Endothelial cell of umbilical vein (primary cell): ENCODE measurements around the gene PLAC8. TPM values are rescaled to one million over a fixed set of nuclear protein-coding genes. Genes with fewer than 3 reads are reported as not detected.
"Not testable (repeated sequence)": the region's sequence is repeated elsewhere in the genome, so short reads cannot be mapped to it uniquely, and the experiment has no call there.

Source experiments
- BruUV-seq: library from RNA; stranded (reverse); fragments of 400-500 nt; replicated peaks from 2 replicates; lab custom pipeline; 2021; lab: Mats Ljungman, UMichigan
- CTCF ChIA-PET: fragments of 300-600, 350-600 bp; sonication (Branson Sonifier 250); formaldehyde crosslinking; loops from one replicate; lab custom pipeline; 2021; ENCODE audit warnings: antibody characterized with exemption, inconsistent platforms; lab: Charles Lee
- POLR2A ChIA-PET: fragments of 300-600, 350-600 bp; sonication (Branson Sonifier 250); formaldehyde crosslinking; loops from one replicate; lab custom pipeline; 2021; ENCODE audit warnings: antibody characterized with exemption, inconsistent platforms; lab: Charles Lee
- DNase-seq: peaks from one replicate; pipeline ENCODE4 v3.0.0-alpha.2; 2011; ENCODE audit warnings: low read depth, low spot score
- FAIRE-seq: peaks from 2 replicates; lab custom pipeline; 2011; peaks lifted over from hg19 to GRCh38; lab: Jason Lieb, UNC
- H2AFZ ChIP-seq: 2 replicates; pipeline ENCODE4 v1.6.0; 2012; ENCODE audit warnings: low read depth, low read length, control low read depth, inconsistent platforms
- H3K27ac ChIP-seq: 2 replicates; pipeline ENCODE4 v1.5.1; 2011; ENCODE audit warnings: low read depth, mild to moderate bottlenecking, control low read depth, low read length, moderate library complexity; ENCODE audit not compliant: insufficient read depth
- H3K27me3 ChIP-seq, 2 experiments: 2 replicates each; pipeline versions ENCODE4 v1.6.0 to v1.6.1; 2011; ENCODE audit warnings: low read length in 2 of 2, mixed read lengths in 1 of 2; ENCODE audit not compliant: control insufficient read depth in 2 of 2, insufficient read depth in 2 of 2
- H3K36me3 ChIP-seq, 2 experiments: 2 replicates in 1 of 2; 3 replicates in 1 of 2; pipeline ENCODE4 v1.5.1; 2011; ENCODE audit warnings: low read length in 2 of 2, mild to moderate bottlenecking in 1 of 2, moderate library complexity in 1 of 2; ENCODE audit not compliant: control insufficient read depth in 2 of 2, insufficient read depth in 2 of 2; ENCODE audit errors: extremely low read depth in 1 of 2
- H3K4me1 ChIP-seq: 3 replicates; pipeline ENCODE4 v1.5.1; 2011; ENCODE audit warnings: mild to moderate bottlenecking, low read length; ENCODE audit not compliant: control insufficient read depth, insufficient read depth; ENCODE audit errors: extremely low read depth
- H3K4me2 ChIP-seq: 2 replicates; pipeline ENCODE4 v1.6.1; 2011; ENCODE audit warnings: low read length, control low read depth, mixed read lengths; ENCODE audit not compliant: insufficient read depth
- H3K4me3 ChIP-seq, 3 experiments: fragments of 200-600 bp in 1 of 3; sonication (generic), shearing (Covaris generic) in 1 of 3; replicated peaks in 1 of 3; 2 replicates each; pipeline ENCODE4 v1.5.1; 2011 to 2016; ENCODE audit warnings: control low read depth in 3 of 3, low read length in 3 of 3, mild to moderate bottlenecking in 2 of 3, inconsistent platforms in 1 of 3, low read depth in 1 of 3, moderate library complexity in 1 of 3; ENCODE audit not compliant: insufficient read depth in 1 of 3
- H3K79me2 ChIP-seq: 2 replicates; pipeline ENCODE4 v1.6.0; 2012; ENCODE audit warnings: low read length, inconsistent platforms; ENCODE audit not compliant: control insufficient read depth, insufficient read depth
- H3K9ac ChIP-seq: replicated peaks from 2 replicates; pipeline ENCODE3; 2011; ENCODE audit warnings: low read length, control low read depth; ENCODE audit not compliant: insufficient read depth; ENCODE audit errors: extremely low read depth
- H3K9me1 ChIP-seq: replicated peaks from 3 replicates; pipeline ENCODE4 v1.6.0; 2011; ENCODE audit warnings: mild to moderate bottlenecking, low read length; ENCODE audit not compliant: control insufficient read depth, insufficient read depth; ENCODE audit errors: extremely low read depth
- H3K9me3 ChIP-seq: replicated peaks from 2 replicates; pipeline ENCODE4 v1.5.1; 2012; ENCODE audit warnings: low read length, inconsistent platforms; ENCODE audit not compliant: control insufficient read depth, insufficient read depth
- H4K20me1 ChIP-seq: replicated peaks from 2 replicates; pipeline ENCODE3; 2011; ENCODE audit warnings: mild to moderate bottlenecking, low read length; ENCODE audit not compliant: control insufficient read depth, insufficient read depth; ENCODE audit errors: extremely low read depth
- FOS ChIP-seq: IDR thresholded peaks from 2 replicates; pipeline ENCODE4 v1.6.1; 2011; ENCODE audit warnings: mild to moderate bottlenecking, low read length, moderate library complexity, borderline replicate concordance; ENCODE audit not compliant: insufficient read depth
- JUN ChIP-seq: IDR thresholded peaks from 2 replicates; pipeline ENCODE4 v1.6.1; 2011; ENCODE audit warnings: borderline replicate concordance, low read depth; ENCODE audit not compliant: insufficient read length, insufficient read depth
- POLR2A ChIP-seq: IDR thresholded peaks from 2 replicates; pipeline ENCODE4 v1.6.1; 2012; ENCODE audit warnings: low read depth, mild to moderate bottlenecking, control low read depth, low read length
- POLR2AphosphoS5 ChIP-seq: IDR thresholded peaks from 2 replicates; pipeline ENCODE4 v1.6.1; 2012; ENCODE audit warnings: low read depth, mild to moderate bottlenecking, control low read depth, low read length, moderate library complexity; ENCODE audit not compliant: insufficient read depth
- dilution Hi-C: fragments of 300-500 bp; cut with MboI; formaldehyde crosslinking; loops from one replicate; pipeline ENCODE4 v1.15.0; 2019; ENCODE audit warnings: low sequenced_read_pairs; ENCODE audit not compliant: extremely low pct_ligation_motif_present
- intact Hi-C: fragments of 100-400 bp; cut with micrococcal nuclease; formaldehyde crosslinking; loops from one replicate; pipeline ENCODE4 v1.10.0; 2022
- polyA plus RNA-seq, 4 experiments: library from polyadenylated mRNA; depleted of rRNA in 3 of 4; stranded (reverse) in 3 of 4; unstranded in 1 of 4; fragments of >200 nt; gene quantifications; 2 replicates each; pipeline versions ENCODE4 v1.2.1 to v1.2.3, GENCODE V29; 2011 to 2012; ENCODE audit warnings: missing spikeins in 1 of 4
- total RNA-seq: library from RNA; stranded (reverse); gene quantifications from 2 replicates; pipeline ENCODE4 v1.2.3, GENCODE V29; 2021

PLAC8 gene
- total and polyA plus RNA-seq, 2 donors (not counting 3 experiments of a cell fraction or from before 2014, with no cell fraction given), result 4.9 to 5.7 TPM

DNA sequence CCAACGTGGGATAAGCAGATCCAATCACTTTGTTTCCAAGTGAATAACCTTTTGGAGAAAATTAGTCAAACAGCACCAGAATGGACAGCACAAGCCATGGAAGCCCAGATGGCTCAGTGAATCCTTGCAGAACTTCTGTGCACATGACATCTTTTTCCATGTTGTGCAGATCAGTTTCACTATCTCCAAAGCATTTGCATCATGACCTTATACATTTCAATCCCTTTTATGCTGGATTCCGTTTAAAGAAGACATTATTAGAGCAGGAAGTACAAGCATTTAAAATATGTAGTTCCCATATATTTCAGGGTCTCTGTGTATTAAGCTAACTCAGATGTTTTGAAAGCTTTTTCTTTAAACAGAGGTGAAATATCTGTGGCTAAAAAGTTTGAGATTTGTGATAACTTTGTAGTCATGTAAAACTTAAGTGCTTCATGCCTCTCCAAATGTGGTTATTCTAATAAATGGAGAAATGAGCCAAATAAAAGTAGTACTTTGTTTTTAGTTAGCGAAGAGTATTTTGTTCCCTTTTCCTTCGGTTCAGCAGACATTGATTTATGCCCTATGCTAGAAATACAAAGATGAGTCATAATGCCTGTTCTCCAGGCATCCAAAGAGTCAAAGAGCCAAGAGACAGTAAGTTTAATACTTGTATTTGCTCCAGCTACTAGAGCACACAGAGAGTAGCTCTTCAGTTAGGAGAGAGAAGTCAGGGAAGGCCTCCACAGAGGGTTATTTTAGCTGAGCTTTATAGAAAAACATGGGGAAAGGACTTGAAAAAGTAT, 39.0 kb downstream of the PLAC8 start:
- H3K9ac ChIP-seq, result peak overlapping the region; percentile 30

DNA sequence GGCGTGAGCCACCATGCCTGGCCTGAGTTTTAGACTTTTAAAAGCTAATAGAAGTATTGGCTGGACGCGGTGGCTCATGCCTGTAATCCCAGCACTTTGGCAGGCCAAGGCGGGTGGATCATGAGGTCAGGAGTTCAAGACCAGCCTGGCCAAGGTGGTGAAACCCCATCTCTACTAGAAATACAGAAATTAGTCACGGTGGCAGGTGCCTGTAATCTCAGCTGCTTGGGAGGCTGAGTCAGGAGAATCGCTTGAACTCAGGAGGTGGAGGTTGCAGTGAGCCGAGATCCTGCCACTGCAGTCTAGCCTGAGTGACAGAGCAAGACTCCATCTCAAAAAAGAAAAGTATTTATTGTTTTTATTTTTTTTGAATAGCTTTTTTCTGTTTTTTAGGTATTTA, 39.7 kb downstream of the PLAC8 start:
- CTCF ChIA-PET, result interaction anchor here (0.6 to 3.9 kb wide), 40 partner anchors 9 to 355 kb away, joined by 3 to 120 read pairs (median 5); partner anchors contain the start of genes COPS4, COQ2 and PLAC8
- H3K4me3 ChIP-seq, H4K20me1 ChIP-seq, H3K36me3 ChIP-seq, H3K27me3 ChIP-seq, dilution Hi-C loops, BruUV-seq, H2AFZ ChIP-seq, H3K79me2 ChIP-seq, H3K9me3 ChIP-seq, H3K9me1 ChIP-seq, FAIRE-seq, DNase-seq, H3K9ac ChIP-seq: not testable (repeated sequence)
- peaks cover 28% of the 10 kb centered on the region for H3K4me1 ChIP-seq
- POLR2A ChIA-PET, result interaction anchor here (1.3 kb wide), 1 partner anchor 185 kb away, joined by 5 read pairs; no protein-coding TSS in a partner anchor
- H3K4me2 ChIP-seq, result peak overlapping the region; percentile 83
- intact Hi-C loops, result loop anchor here (1.0 kb wide), 4 partner anchors 36 to 210 kb away; partner anchors contain the start of gene COQ2
- H3K27ac ChIP-seq, result peak overlapping the region; percentile 36

More for the DNA sequence above, 39.0 kb downstream of the PLAC8 start:
- Histone ChIP-seq H3K4me2 (peak overlapping the region; percentile 83), H3K9me3 (no peaks in the 10 kb centered on the region), H3K4me3 (peak overlapping the region in 1 of 3 experiments; percentile 37), H2AFZ (no peak overlapping the region), H3K9me1 (no peaks in the 10 kb centered on the region), H4K20me1 (no peaks in the 10 kb centered on the region), H3K27ac (peak overlapping the region; percentile 36), H3K4me1 (peaks cover 24% of the 10 kb centered on the region), H3K79me2 (no peaks in the 10 kb centered on the region), H3K36me3 (peaks cover 0 to 5% of the 10 kb centered on the region in 2 experiments), H3K27me3 (no peaks in the 10 kb centered on the region)
- peak; percentile 42 for FAIRE-seq
- CTCF ChIA-PET, result interaction anchor here (0.6 to 3.9 kb wide), 19 partner anchors 9 to 209 kb away, joined by 3 to 120 read pairs (median 6); partner anchors contain the start of gene COQ2
- intact Hi-C loops, result no loop called here
- DNase-seq, result peak; percentile 78
- TF ChIP-seq POLR2AphosphoS5 (no peak), POLR2A (no peak), FOS (peak; percentile 89), JUN (peak; percentile 85)
- POLR2A ChIA-PET, result interaction anchor here (1.1 kb wide), 1 partner anchor 209 kb away, joined by 3 read pairs; the partner anchor contains the start of gene COQ2
- dilution Hi-C loops, result no loop called here
- TSS peak; percentile 21 for BruUV-seq
